ENCODE results near the gene HS6ST1. TPM values are rescaled to one million over a fixed set of nuclear protein-coding genes. Genes with fewer than 3 reads are reported as not detected.

HS6ST1 gene
- total and polyA plus RNA-seq, 2 donors (not counting 1 experiment from before 2014, with no cell fraction given) = 7.8 to 22.7 TPM

GRCh38 chr2:128285329-128285931 is 33.2 kb downstream of the HS6ST1 start:
- DNase-seq (no peak), ATAC-seq (ENCODE audit: low read depth) (no peak)
- no peaks in the 10 kb centered on the region for H3K27me3 Mint-ChIP-seq
- Histone ChIP-seq H3K79me2 (ENCODE audit: control insufficient read depth, insufficient read depth, low read length) (no peaks in the 10 kb centered on the region), H3K9ac (ENCODE audit: low read length) (no peak overlapping the region), H2AFZ (ENCODE audit: insufficient read depth, low read depth, low read length, poor library complexity, severe bottlenecking) (no peak overlapping the region), H3K27ac (ENCODE audit: low read length in 2 of 2) (no peak overlapping the region), H3K4me3 (ENCODE audit: control extremely low read depth in 1 of 5, extremely low read depth in 1 of 5, insufficient read depth in 1 of 5, low read depth in 2 of 5, low read length in 4 of 5) (no peak overlapping the region), H4K20me1 (ENCODE audit: control insufficient read depth, insufficient read depth, low read length, poor library complexity, severe bottlenecking) (peaks cover 87% of the 10 kb centered on the region), H3K9me3 (ENCODE audit: control extremely low read depth in 1 of 3, control insufficient read depth in 2 of 3, insufficient read depth in 1 of 3, low read length in 2 of 3) (no peaks in the 10 kb centered on the region), H3K36me3 (replicated peaks in 1 of 2; ENCODE audit: control extremely low read depth in 1 of 2, control insufficient read depth in 1 of 2, extremely low read depth in 1 of 2, insufficient read depth in 2 of 2, low read length in 1 of 2) (peaks cover 0 to 3% of the 10 kb centered on the region in 2 experiments), H3K27me3 (replicated peaks in 1 of 4; ENCODE audit: control extremely low read depth in 1 of 4, control insufficient read depth in 3 of 4, insufficient read depth in 4 of 4, low read length in 3 of 4) (no peaks in the 10 kb centered on the region), H3K4me2 (replicated peaks; ENCODE audit: low read depth, low read length, poor library complexity, severe bottlenecking) (no peak overlapping the region), H3K4me1 (ENCODE audit: control insufficient read depth in 2 of 2, insufficient read depth in 2 of 2, low read length in 2 of 2) (peaks cover 14 to 25% of the 10 kb centered on the region in 2 donors)
- H3K27ac Mint-ChIP-seq = no peak overlapping the region
- H3K4me3 Mint-ChIP-seq = no peak overlapping the region
- ChIA-PET CTCF (no interaction called here), POLR2A (no interaction called here)
- 96% methylated on average over 11 of the region's 12 CpGs for WGBS (ENCODE audit: insufficient coverage)
- TF ChIP-seq EZH2 (IDR thresholded peaks at IDR 0.05; ENCODE audit: borderline replicate concordance, insufficient read depth, low read depth, low read length, poor library complexity, severe bottlenecking) = no peak
- TF ChIP-seq, protein P1, sequence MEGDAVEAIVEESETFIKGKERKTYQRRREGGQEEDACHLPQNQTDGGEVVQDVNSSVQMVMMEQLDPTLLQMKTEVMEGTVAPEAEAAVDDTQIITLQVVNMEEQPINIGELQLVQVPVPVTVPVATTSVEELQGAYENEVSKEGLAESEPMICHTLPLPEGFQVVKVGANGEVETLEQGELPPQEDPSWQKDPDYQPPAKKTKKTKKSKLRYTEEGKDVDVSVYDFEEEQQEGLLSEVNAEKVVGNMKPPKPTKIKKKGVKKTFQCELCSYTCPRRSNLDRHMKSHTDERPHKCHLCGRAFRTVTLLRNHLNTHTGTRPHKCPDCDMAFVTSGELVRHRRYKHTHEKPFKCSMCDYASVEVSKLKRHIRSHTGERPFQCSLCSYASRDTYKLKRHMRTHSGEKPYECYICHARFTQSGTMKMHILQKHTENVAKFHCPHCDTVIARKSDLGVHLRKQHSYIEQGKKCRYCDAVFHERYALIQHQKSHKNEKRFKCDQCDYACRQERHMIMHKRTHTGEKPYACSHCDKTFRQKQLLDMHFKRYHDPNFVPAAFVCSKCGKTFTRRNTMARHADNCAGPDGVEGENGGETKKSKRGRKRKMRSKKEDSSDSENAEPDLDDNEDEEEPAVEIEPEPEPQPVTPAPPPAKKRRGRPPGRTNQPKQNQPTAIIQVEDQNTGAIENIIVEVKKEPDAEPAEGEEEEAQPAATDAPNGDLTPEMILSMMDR (IDR thresholded peaks at IDR 0.05) = no peak
- H3K9me3 Mint-ChIP-seq (ENCODE audit: insufficient read depth) = no peaks in the 10 kb centered on the region
- intact Hi-C loops (cut with micrococcal nuclease) = no loop called here
- peaks cover 33% of the 10 kb centered on the region for H3K4me1 Mint-ChIP-seq

DNA sequence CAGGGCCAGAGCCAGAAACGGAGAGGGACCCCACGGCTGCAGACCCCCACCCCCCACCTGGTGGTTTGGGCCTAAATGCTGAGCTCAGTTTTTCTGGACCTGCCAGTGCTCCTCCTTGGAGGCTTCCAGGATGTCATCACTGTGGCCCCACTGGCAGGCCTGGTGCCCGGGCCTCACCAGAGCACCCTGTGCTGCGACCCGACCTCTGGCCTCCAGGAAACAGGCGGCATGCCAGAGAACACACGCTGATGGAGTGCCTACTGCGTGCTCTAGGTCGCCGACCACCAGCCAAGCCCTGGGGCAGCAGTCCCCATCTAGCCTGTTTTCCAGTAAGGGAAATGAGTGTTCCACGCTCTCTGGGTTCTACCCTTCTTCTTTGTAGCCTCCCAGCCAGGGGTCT is 33.8 kb downstream of the HS6ST1 start:
- peaks cover 36% of the 10 kb centered on the region for H3K4me1 Mint-ChIP-seq
- no peak for ATAC-seq (ENCODE audit: low read depth)
- ChIA-PET CTCF (no interaction called here), POLR2A (no interaction called here)
- Histone ChIP-seq H3K4me3 (ENCODE audit: control extremely low read depth in 1 of 5, extremely low read depth in 1 of 5, insufficient read depth in 1 of 5, low read depth in 2 of 5, low read length in 4 of 5) (no peak overlapping the region), H4K20me1 (ENCODE audit: control insufficient read depth, insufficient read depth, low read length, poor library complexity, severe bottlenecking) (peaks cover 83% of the 10 kb centered on the region), H3K9me3 (ENCODE audit: control extremely low read depth in 1 of 3, control insufficient read depth in 2 of 3, insufficient read depth in 1 of 3, low read length in 2 of 3) (no peaks in the 10 kb centered on the region), H3K4me1 (ENCODE audit: control insufficient read depth in 2 of 2, insufficient read depth in 2 of 2, low read length in 2 of 2) (peaks cover 20 to 31% of the 10 kb centered on the region in 2 donors), H3K79me2 (ENCODE audit: control insufficient read depth, insufficient read depth, low read length) (no peaks in the 10 kb centered on the region), H3K4me2 (replicated peaks; ENCODE audit: low read depth, low read length, poor library complexity, severe bottlenecking) (no peak overlapping the region), H3K36me3 (replicated peaks in 1 of 2; ENCODE audit: control extremely low read depth in 1 of 2, control insufficient read depth in 1 of 2, extremely low read depth in 1 of 2, insufficient read depth in 2 of 2, low read length in 1 of 2) (peaks cover 0 to 3% of the 10 kb centered on the region in 2 experiments), H2AFZ (ENCODE audit: insufficient read depth, low read depth, low read length, poor library complexity, severe bottlenecking) (no peak overlapping the region), H3K27me3 (replicated peaks in 1 of 4; ENCODE audit: control extremely low read depth in 1 of 4, control insufficient read depth in 3 of 4, insufficient read depth in 4 of 4, low read length in 3 of 4) (no peaks in the 10 kb centered on the region), H3K9ac (ENCODE audit: low read length) (no peak overlapping the region), H3K27ac (ENCODE audit: low read length in 2 of 2) (no peak overlapping the region)
- intact Hi-C loops (cut with micrococcal nuclease) = no loop called here
- no peak for DNase-seq
- H3K4me3 Mint-ChIP-seq = no peak overlapping the region
- H3K9me3 Mint-ChIP-seq (ENCODE audit: insufficient read depth) = no peaks in the 10 kb centered on the region
- 97% methylated on average over 11 of the region's 11 CpGs for WGBS (ENCODE audit: insufficient coverage)
- no peak overlapping the region for H3K27ac Mint-ChIP-seq
- TF ChIP-seq, protein P1 (IDR thresholded peaks at IDR 0.05) = no peak
- TF ChIP-seq EZH2 (IDR thresholded peaks at IDR 0.05; ENCODE audit: borderline replicate concordance, insufficient read depth, low read depth, low read length, poor library complexity, severe bottlenecking) = no peak
- H3K27me3 Mint-ChIP-seq = no peaks in the 10 kb centered on the region

Data from B cell (primary cell).